GM18951 (cell line): ENCODE data around the gene PRAF2.

Experiments
- POLR2A ChIP-seq: IDR thresholded peaks from 4 replicates; pipeline ENCODE4 v1.6.1; 2011; ENCODE audit warnings: mild to moderate bottlenecking; ENCODE audit not compliant: insufficient read length, insufficient read depth; ENCODE audit errors: extremely low read depth
- in situ Hi-C: fragments of 300-500 bp; cut with MboI; formaldehyde crosslinking; loops from one replicate; pipeline ENCODE4 v1.12.0; 2022; ENCODE audit warnings: low sequenced_read_pairs, mixed read lengths, inconsistent platforms; ENCODE audit not compliant: unreplicated experiment

PRAF2 gene

GRCh38 chrX:49100704-49101628, 27.2 kb upstream of the PRAF2 start:
- TF ChIP-seq POLR2A: peak; percentile 75
- in situ Hi-C loops: no loop called here

DNA sequence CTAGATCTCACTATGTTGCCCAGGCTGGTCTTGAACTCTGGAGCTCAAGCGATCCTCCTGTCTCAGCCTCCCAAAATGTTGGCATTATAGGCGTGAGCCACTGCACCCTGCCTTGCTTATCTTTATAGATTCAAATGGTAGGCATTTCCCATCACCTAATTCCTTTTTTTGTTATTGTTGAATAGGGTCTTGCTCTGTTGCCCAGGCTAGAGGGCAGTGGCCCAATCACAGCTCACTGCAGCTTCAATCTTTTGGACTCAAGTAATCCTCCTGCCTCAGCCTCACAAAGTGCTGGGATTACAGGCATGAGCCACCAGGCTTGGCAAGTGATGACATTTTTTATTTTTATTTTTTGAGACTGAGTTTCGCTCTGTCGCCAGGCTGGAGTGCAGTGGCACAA, 22.6 kb upstream of the PRAF2 start:
- in situ Hi-C loops: no loop called here
- TF ChIP-seq POLR2A: no peak

- in situ Hi-C loops: no loop called here
- no peak for TF ChIP-seq POLR2A
Measured at GRCh38 chrX:49089553-49089952, 15.8 kb upstream of the PRAF2 start.

DNA sequence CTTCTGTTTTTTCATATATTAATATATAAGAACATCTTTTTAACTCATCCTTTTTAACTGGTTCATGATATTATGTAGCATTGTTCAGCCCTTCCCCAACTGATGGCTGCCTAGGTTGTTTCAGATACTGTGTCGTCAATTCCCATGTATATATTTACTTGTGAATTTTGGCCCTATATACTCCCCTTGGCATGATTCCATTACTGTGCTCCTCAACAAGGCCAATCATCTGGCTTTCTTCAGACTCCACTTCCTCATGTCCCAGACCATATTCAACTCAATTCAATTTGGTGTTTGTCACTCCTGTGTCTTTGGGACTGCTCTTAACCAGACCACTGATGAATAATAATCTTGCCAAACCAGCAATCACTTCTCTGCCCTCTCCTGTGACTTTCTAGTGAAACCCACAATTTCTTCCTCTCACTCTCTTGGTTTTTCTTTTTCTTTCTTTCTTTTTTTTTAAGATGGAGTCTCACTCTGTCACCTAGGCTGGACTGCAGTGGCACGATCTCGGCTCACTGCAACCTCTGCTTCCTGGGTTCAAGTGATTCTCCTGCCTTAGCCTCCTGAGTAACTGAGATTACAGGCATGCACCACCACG, 8.6 kb upstream of the PRAF2 start:
- in situ Hi-C loops: no loop called here
- TF ChIP-seq POLR2A: no peak

DNA sequence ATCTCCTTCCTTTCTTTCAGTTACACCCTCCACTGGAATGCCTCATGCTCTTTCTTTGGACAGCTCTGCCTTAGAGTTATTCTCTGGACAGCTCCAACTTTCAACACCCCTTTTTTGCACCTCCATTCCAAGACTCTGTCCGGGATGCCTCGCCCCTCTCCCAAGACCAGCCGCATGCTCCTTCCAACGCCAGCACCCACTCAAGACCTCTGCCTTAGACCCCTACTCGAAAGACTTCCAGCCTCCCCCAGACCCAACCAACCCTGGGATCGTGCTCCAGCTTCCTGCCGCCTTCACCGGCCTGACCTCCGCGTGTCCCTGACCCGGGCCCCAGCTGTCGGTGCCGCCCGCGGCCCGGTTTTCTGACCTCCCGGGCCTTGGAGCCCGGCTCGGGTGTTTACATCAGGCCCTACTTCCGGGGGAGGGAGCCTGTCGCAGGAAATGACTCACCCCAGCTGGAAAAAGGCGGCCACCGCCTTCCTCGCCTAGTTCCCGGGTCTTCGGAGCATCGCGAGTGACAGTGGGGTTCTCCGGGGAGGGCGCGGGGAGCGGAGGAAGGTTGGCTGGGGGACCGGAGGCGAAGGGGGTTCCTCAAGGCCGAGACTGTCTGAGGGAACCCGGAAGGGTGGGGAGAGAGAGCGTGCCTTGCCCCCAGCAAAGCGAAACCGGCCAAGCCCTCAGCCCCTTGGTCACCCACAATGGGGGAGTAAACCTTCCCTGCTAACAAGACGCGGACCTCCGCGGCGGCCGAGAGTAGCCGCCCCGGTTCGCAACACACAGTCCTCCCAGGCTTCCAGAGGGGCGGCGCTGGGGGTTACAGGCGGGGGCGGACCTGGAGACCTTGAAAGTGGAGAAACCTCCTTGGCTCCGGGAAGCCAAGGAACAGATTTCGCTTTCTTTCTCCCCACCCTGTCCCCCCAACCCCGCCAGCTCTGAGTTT, 6.0 kb upstream of the PRAF2 start, which contains the start of gene WDR45:
Gene WDR45, minus strand, starts transcription at position 399 of the 940 bp plus-strand sequence. CDS start 1,792 bp downstream, outside the sequence.
- in situ Hi-C loops: no loop called here
- TF ChIP-seq POLR2A: peak; percentile 59

DNA sequence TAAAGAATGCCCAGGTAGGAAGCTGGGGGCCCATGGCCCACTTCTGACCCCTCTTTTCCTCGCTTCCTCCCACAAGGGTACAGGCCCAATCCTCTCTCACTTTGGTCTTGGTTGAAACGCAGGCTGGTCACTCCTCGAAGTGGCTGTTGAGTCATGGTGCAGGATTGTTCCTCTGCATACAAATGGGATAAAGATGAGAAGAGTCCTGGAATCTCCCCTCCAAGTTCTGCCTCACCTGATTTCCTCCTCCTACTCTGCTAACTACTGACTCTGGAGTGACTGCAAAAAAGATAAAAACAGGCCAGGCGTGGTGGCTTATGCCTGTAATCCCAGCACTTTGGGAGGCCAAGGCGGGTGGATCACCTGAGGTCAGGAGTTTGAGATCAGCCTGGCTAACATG, 4.1 kb upstream of the PRAF2 start:
- no peak for TF ChIP-seq POLR2A
- in situ Hi-C loops: no loop called here

DNA sequence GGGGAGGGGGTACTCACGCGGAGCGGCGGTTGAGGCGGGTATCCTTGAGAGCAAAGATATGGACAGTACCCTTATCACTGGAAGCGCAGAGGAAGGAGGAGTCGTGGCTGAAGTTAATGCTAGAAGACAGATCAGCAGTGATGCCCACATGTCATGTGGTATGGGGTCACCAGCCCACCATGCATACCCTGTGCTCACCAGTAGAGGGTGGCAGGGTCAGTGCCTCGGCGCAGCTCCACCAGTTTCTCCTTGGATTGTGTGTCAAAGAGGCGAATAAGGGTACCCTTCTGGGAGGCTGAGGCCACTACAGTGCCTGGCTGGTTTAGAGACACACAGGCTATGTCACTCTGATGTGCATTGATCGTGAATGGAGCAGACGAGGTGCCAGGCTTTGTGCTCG, 1.5 kb upstream of the PRAF2 start:
- in situ Hi-C loops: no loop called here

DNA sequence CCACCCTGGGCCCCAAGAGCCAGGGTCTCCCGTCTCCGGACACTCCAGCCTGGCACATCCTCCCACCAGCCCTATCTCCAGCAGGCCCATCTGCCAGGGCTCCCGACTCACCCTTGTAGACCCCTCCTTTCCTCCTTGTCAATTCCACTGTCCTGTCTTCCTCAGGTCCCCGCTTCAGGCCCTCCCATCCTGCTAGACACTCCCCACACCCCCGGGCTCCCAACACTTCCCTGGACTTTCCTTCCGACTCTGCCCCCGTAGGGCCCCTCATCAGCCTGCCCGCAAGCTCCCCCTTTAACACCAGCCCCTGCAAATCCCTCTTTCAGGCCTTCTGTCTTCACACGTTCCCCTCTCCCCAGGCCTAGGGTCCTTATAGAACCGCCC, 1.1 kb downstream of the PRAF2 start:
- no peak for TF ChIP-seq POLR2A
- in situ Hi-C loops: no loop called here

More for the DNA sequence above, 1.5 kb upstream of the PRAF2 start:
- TF ChIP-seq POLR2A: no peak

GRCh38 chrX:49071877-49072711, 1.7 kb downstream of the PRAF2 start:
- in situ Hi-C loops: no loop called here
- no peak for TF ChIP-seq POLR2A

- in situ Hi-C loops: no loop called here
- no peak for TF ChIP-seq POLR2A
Measured at GRCh38 chrX:49070988-49071387, 2.8 kb downstream of the PRAF2 start.

DNA sequence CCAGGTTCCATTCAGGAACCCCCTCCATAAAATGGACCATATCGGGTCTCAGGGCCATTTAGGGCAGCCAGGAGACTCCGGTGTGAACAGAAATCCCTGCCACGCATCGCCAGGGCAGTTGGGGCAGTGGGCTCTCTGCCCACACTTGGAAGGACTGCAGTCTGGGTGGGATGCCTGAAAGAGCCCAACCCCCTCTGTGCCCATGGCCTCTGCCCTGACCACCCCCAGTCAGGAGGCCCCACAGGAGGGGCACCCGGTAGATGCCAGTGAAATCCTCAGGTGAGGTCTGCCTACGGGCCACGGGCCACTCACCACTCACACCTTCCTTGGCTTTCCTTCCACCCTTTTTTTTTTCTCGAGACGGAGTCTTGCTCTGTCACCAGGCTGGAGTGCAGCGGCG, 4.8 kb downstream of the PRAF2 start:
- no peak for TF ChIP-seq POLR2A

GRCh38 chrX:49067285-49068120, 6.3 kb downstream of the PRAF2 start:
- TF ChIP-seq POLR2A: no peak
- in situ Hi-C loops: no loop called here

More for the DNA sequence above, 4.8 kb downstream of the PRAF2 start:
- in situ Hi-C loops: no loop called here

DNA sequence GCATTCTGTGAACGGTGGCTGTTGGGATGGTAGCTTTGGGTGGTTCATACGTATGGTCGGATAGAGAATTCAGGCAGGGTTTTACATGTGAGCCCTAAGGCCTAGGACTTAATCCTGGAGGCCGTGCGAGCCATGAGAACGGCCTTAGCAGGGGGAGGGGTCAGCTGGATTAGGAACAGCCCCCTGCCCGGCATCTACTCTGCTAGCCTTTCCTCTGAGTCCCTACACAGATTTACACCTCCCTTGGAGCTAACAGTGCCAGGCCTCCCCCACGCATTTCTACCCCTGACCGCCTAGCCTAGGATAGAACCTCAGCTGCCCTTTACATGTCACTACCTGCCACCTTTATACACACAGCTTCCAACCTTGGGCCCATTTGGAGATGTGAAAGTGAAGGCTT, 7.1 kb downstream of the PRAF2 start:
- TF ChIP-seq POLR2A: no peak
- in situ Hi-C loops: no loop called here
